Thoracic aorta (tissue), 2 donors: Measurements from ENCODE around the gene ADGRL4. TPM values are rescaled to one million over a fixed set of nuclear protein-coding genes. Genes with fewer than 3 reads are reported as not detected.
"Not testable (repeated sequence)": the region's sequence is repeated elsewhere in the genome, so short reads cannot be mapped to it uniquely, and the experiment has no call there.

ENCODE experiments used
- ATAC-seq: fragments of 150-250 bp; one replicate; pipeline ENCODE4 v1.8.0; 2017; ENCODE audit warnings: low read depth; ENCODE audit not compliant: insufficient number of reproducible peaks, low FRiP score
- DNase-seq: peaks from one replicate; pipeline ENCODE4 v3.0.0-alpha.2; 2020; ENCODE audit warnings: low spot score
- H3K27ac ChIP-seq, 2 donors: fragments of 200-600 bp; sonication (generic); 1 replicate in 1 of 2; 2 replicates in 1 of 2; pipeline ENCODE4 v1.5.1; 2016; ENCODE audit warnings: mild to moderate bottlenecking in 2 of 2, moderate library complexity in 2 of 2
- H3K27me3 ChIP-seq: fragments of 200-600 bp; sonication (generic); replicated peaks from 2 replicates; pipeline ENCODE4 v1.6.0; 2016; ENCODE audit warnings: mild to moderate bottlenecking; ENCODE audit not compliant: insufficient read depth
- H3K36me3 ChIP-seq: fragments of 200-600 bp; sonication (generic); one replicate; pipeline ENCODE4 v1.5.1; 2016
- H3K4me1 ChIP-seq, 2 donors: fragments of 200-600 bp; sonication (generic); 1 replicate in 1 of 2; 2 replicates in 1 of 2; pipeline versions ENCODE4 v1.5.1 to v1.6.0; 2016; ENCODE audit warnings: low read depth in 2 of 2, mild to moderate bottlenecking in 1 of 2; ENCODE audit not compliant: control insufficient read depth in 1 of 2
- H3K4me3 ChIP-seq: fragments of 200-600 bp; sonication (generic); 2 replicates; pipeline ENCODE4 v1.5.1; 2016; ENCODE audit warnings: mild to moderate bottlenecking
- H3K9me3 ChIP-seq: fragments of 200-600 bp; sonication (generic); 2 replicates; pipeline ENCODE4 v1.5.1; 2016
- total RNA-seq, 2 donors: library from RNA; depleted of rRNA; stranded (reverse); fragments of >200 nt; gene quantifications; one replicate each; pipeline versions ENCODE4 v1.1.0 to v1.2.3, GENCODE V29; 2016
- TF ChIP-seq, protein P1 (sequence below): fragments of 200-600 bp; sonication (generic); IDR thresholded peaks from one replicate; pipeline ENCODE4 v1.5.1; 2019; ENCODE audit warnings: antibody characterized with exemption

ADGRL4 gene
- total RNA-seq, 2 donors from 2014 or later: 15.8 to 26.2 TPM

DNA sequence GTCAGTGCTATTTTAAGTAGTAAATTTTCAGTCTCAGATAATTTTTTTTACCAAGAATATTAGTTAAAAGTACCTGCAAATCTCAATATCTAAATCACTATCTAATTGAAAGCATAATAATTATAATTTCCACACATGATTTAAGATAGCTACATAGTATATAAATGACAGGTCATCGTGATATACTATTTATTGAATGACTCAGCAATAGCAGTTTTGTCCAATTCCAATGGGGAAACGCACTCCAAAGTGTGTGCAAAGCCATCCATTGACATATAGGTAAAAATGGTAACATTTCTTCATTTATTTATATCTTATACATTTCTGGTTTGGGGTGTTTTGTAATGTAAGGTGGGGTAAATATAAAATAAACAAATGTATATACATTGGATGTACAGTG is 19.5 kb downstream of the ADGRL4 start:
- ATAC-seq: no peak
- no peaks in the 10 kb centered on the region for H3K36me3 ChIP-seq
- no peaks in the 10 kb centered on the region for H3K9me3 ChIP-seq
- no peak overlapping the region for H3K27ac ChIP-seq
- no peaks in the 10 kb centered on the region for H3K27me3 ChIP-seq
- H3K4me1 ChIP-seq: no peaks in the 10 kb centered on the region
- H3K4me3 ChIP-seq: no peak overlapping the region
- DNase-seq: no peak
- TF ChIP-seq, protein P1, sequence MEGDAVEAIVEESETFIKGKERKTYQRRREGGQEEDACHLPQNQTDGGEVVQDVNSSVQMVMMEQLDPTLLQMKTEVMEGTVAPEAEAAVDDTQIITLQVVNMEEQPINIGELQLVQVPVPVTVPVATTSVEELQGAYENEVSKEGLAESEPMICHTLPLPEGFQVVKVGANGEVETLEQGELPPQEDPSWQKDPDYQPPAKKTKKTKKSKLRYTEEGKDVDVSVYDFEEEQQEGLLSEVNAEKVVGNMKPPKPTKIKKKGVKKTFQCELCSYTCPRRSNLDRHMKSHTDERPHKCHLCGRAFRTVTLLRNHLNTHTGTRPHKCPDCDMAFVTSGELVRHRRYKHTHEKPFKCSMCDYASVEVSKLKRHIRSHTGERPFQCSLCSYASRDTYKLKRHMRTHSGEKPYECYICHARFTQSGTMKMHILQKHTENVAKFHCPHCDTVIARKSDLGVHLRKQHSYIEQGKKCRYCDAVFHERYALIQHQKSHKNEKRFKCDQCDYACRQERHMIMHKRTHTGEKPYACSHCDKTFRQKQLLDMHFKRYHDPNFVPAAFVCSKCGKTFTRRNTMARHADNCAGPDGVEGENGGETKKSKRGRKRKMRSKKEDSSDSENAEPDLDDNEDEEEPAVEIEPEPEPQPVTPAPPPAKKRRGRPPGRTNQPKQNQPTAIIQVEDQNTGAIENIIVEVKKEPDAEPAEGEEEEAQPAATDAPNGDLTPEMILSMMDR: no peak

DNA sequence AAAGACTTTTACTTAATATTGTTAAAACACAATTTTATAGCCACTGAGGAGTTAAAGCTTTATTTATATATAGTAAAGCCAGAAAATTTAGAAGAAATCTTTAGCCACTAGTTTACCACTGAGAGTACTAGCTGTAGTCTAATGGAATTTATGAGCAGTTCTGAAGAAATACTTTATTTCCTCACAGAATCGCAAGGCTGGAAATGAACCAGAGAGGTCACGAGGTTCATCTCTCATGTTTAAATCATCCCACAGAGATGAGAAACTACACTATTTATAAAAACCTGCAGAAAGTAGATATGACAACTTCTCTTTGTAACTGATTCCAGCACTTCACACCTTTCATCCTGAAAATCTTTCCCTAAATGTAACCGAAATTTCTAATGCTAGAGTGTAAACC is 26.0 kb downstream of the ADGRL4 start:
- H3K4me1 ChIP-seq: no peaks in the 10 kb centered on the region
- H3K4me3 ChIP-seq: no peak overlapping the region
- no peaks in the 10 kb centered on the region for H3K27me3 ChIP-seq
- DNase-seq (no peak), ATAC-seq (no peak)
- no peaks in the 10 kb centered on the region for H3K36me3 ChIP-seq
- no peak overlapping the region for H3K27ac ChIP-seq
- H3K9me3 ChIP-seq: no peaks in the 10 kb centered on the region
- TF ChIP-seq, protein P1: no peak

DNA sequence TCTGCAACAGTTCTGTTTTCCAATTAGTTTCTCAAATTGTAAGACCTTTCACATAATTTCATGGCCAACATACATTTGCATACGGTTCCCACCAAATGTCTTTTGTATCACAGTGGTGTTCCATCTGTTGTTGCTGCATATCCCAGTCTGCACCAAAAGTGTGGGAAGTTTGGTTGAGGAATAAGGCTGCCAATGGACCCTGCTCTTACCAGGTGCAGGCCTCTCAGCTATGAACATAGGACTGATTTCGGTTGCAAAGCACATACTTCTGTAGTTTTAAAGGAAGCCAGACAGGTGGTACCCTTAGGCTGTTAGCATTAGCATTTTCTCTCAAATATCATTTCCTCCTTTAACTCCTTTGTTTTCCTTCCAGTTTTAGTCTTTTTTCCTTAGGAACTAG is 33.8 kb downstream of the ADGRL4 start:
- Histone ChIP-seq H3K27ac (no peak overlapping the region), H3K4me1 (no peaks in the 10 kb centered on the region), H3K9me3 (no peaks in the 10 kb centered on the region), H3K4me3 (no peak overlapping the region), H3K27me3 (no peaks in the 10 kb centered on the region), H3K36me3 (no peaks in the 10 kb centered on the region)
- no peak for DNase-seq
- TF ChIP-seq, protein P1: no peak
- ATAC-seq: no peak

DNA sequence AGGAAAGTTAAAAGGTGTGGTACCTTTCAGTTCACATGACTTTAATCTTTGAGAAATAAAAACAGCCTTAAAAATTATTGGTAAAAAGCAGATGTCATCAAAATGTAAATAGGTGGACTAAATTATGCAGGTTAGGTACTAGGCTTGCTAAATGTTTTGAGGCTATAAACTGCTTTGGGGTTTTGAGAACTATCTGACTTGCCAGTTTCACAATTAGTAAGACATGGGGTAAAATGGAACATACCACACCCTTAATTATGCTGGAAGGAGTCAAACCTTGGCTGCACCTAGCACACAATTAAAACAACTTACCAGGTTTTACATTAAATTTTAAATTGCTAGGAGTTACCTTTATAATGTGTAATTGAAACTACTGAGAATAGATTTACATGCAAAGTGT is 39.4 kb downstream of the ADGRL4 start:
- H3K4me1 ChIP-seq, DNase-seq, H3K27me3 ChIP-seq, H3K9me3 ChIP-seq, H3K4me3 ChIP-seq, H3K27ac ChIP-seq, H3K36me3 ChIP-seq, ATAC-seq: not testable (repeated sequence)

DNA sequence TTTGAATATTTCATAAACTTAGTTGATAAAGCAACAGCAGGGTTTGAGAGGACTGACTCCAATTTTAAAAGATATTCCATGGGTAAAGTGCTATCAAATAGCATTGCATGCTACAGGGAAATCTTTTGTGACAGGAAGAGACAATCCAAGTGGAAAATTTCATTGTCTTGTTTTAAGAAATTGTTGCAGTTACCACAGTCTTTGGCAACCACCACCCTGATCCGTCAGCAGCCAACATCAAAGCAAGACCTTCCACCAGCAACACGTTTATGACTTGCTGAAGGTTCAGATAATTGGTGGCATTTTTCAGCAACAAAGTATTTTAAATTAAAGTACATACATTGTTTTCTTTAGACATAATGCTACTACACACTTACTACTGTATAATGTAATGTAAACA is 47.8 kb downstream of the ADGRL4 start:
- no peaks in the 10 kb centered on the region for H3K4me1 ChIP-seq
- no peaks in the 10 kb centered on the region for H3K27me3 ChIP-seq
- H3K27ac ChIP-seq: no peak overlapping the region
- no peak for ATAC-seq
- no peaks in the 10 kb centered on the region for H3K9me3 ChIP-seq
- no peaks in the 10 kb centered on the region for H3K36me3 ChIP-seq
- no peak overlapping the region for H3K4me3 ChIP-seq
- DNase-seq: no peak
- TF ChIP-seq, protein P1: no peak

DNA sequence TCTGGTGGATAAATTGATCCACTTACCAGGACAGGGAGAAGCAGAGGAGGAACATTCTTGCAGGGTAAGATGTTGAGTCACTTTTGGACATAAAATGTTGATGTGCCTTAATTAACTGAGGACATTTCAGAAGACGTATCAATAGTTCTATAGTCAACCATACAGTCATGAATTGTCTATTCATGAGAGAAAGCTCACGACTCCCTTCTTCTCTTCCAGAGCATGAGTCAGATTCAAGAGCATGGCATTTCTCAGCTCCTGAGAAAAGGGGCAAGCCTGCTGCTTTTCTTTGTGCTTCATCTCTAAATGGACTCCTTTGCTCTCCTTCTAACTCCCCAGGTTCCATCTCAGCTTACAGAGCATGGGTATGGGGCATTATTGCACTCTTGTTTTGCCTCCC is 55.7 kb downstream of the ADGRL4 start:
- ATAC-seq: no peak
- TF ChIP-seq, protein P1: no peak
- no peak for DNase-seq

More for the DNA sequence above, 55.7 kb downstream of the ADGRL4 start:
- Histone ChIP-seq H3K27ac (no peak overlapping the region), H3K4me3 (no peak overlapping the region), H3K36me3 (no peaks in the 10 kb centered on the region), H3K27me3 (no peaks in the 10 kb centered on the region), H3K4me1 (no peaks in the 10 kb centered on the region), H3K9me3 (no peaks in the 10 kb centered on the region)
